Measurements from ENCODE around the gene MYO1E.
"Not testable (repeated sequence)": the region's sequence is repeated elsewhere in the genome, so short reads cannot be mapped to it uniquely, and the experiment has no call there.

The MYO1E gene

GRCh38 chr15:59296181-59296617 is 76.5 kb downstream of the MYO1E start:
- in situ Hi-C loops (cut with MboI; ENCODE audit: low sequenced_read_pairs): no loop called here

GRCh38 chr15:59295261-59296001 is 77.2 kb downstream of the MYO1E start:
- in situ Hi-C loops (cut with MboI; ENCODE audit: low sequenced_read_pairs): no loop called here

- in situ Hi-C loops (cut with MboI; ENCODE audit: low sequenced_read_pairs): no loop called here
Observed at GRCh38 chr15:59294574-59295260, 78.0 kb downstream of the MYO1E start.

GRCh38 chr15:59292442-59293151 is 80.1 kb downstream of the MYO1E start:
- in situ Hi-C loops (cut with MboI; ENCODE audit: low sequenced_read_pairs): no loop called here

GRCh38 chr15:59291213-59291549 is 81.5 kb downstream of the MYO1E start:
- in situ Hi-C loops (cut with MboI; ENCODE audit: low sequenced_read_pairs): no loop called here

GRCh38 chr15:59290295-59291212 is 82.1 kb downstream of the MYO1E start:
- in situ Hi-C loops (cut with MboI; ENCODE audit: low sequenced_read_pairs): no loop called here

GRCh38 chr15:59289574-59289973 is 83.1 kb downstream of the MYO1E start:
- in situ Hi-C loops (cut with MboI; ENCODE audit: low sequenced_read_pairs): no loop called here

- in situ Hi-C loops (cut with MboI; ENCODE audit: low sequenced_read_pairs): no loop called here
Observed at GRCh38 chr15:59283717-59284391, 88.8 kb downstream of the MYO1E start.

GRCh38 chr15:59282515-59283337 is 89.9 kb downstream of the MYO1E start:
- in situ Hi-C loops (cut with MboI; ENCODE audit: low sequenced_read_pairs): no loop called here

GRCh38 chr15:59281699-59282098 is 91.0 kb downstream of the MYO1E start:
- in situ Hi-C loops (cut with MboI; ENCODE audit: low sequenced_read_pairs): no loop called here

GRCh38 chr15:59280855-59281254 is 91.8 kb downstream of the MYO1E start:
- in situ Hi-C loops (cut with MboI; ENCODE audit: low sequenced_read_pairs): no loop called here

- in situ Hi-C loops (cut with MboI; ENCODE audit: low sequenced_read_pairs): not testable (repeated sequence)
Observed at GRCh38 chr15:59280292-59280691, 92.4 kb downstream of the MYO1E start.

GRCh38 chr15:59279023-59279422 is 93.6 kb downstream of the MYO1E start:
- in situ Hi-C loops (cut with MboI; ENCODE audit: low sequenced_read_pairs): no loop called here

- in situ Hi-C loops (cut with MboI; ENCODE audit: low sequenced_read_pairs): no loop called here
Observed at GRCh38 chr15:59278120-59278519, 94.6 kb downstream of the MYO1E start.

GRCh38 chr15:59276225-59277178 is 96.2 kb downstream of the MYO1E start:
- in situ Hi-C loops (cut with MboI; ENCODE audit: low sequenced_read_pairs): no loop called here

GRCh38 chr15:59274126-59274970 is 98.3 kb downstream of the MYO1E start:
- in situ Hi-C loops (cut with MboI; ENCODE audit: low sequenced_read_pairs): no loop called here

- in situ Hi-C loops (cut with MboI; ENCODE audit: low sequenced_read_pairs): no loop called here
Observed at GRCh38 chr15:59273234-59273633, 99.4 kb downstream of the MYO1E start.

All from HL-60/S4 treated with phorbol 12-myristate 13-acetate at 8.2 ng/mL for 4 days and 3 days (cell line).